Trophoblast cell (in vitro differentiated cells and primary cell): ENCODE data around the gene MRPL14.
A peak's percentile ranks its signal among the peaks of the same experiment; 100 is the strongest.

ENCODE experiments used
- DNase-seq, 2 donors: peaks; one replicate each; pipeline ENCODE4 v3.0.0-alpha.2; 2016
- H2AFZ ChIP-seq: 2 replicates; pipeline ENCODE4 v1.6.1; 2013; ENCODE audit warnings: low read length, moderate library complexity, mild to moderate bottlenecking; ENCODE audit not compliant: insufficient read depth, poor library complexity
- H2AK5ac ChIP-seq: 2 replicates; pipeline ENCODE4 v1.6.1; 2013; ENCODE audit warnings: mild to moderate bottlenecking, low read length
- H2BK120ac ChIP-seq: 2 replicates; pipeline ENCODE4 v1.6.1; 2013; ENCODE audit warnings: low read length, mild to moderate bottlenecking, moderate library complexity; ENCODE audit not compliant: insufficient read depth, poor library complexity
- H2BK12ac ChIP-seq: 2 replicates; pipeline ENCODE4 v1.6.1; 2013; ENCODE audit warnings: mild to moderate bottlenecking, low read length, moderate library complexity
- H2BK5ac ChIP-seq: 2 replicates; pipeline ENCODE4 v1.6.1; 2013; ENCODE audit warnings: low read length, low read depth, moderate library complexity, mild to moderate bottlenecking; ENCODE audit not compliant: poor library complexity
- H3K14ac ChIP-seq: 2 replicates; pipeline ENCODE4 v1.6.1; 2013; ENCODE audit warnings: mild to moderate bottlenecking, low read length
- H3K18ac ChIP-seq: 2 replicates; pipeline ENCODE4 v1.6.1; 2013; ENCODE audit warnings: mild to moderate bottlenecking, low read length
- H3K23ac ChIP-seq: 2 replicates; pipeline ENCODE4 v1.6.1; 2013; ENCODE audit warnings: low read length
- H3K27ac ChIP-seq: 2 replicates; pipeline ENCODE4 v1.5.1; 2013; ENCODE audit warnings: low read depth, mild to moderate bottlenecking, inconsistent platforms, low read length, moderate library complexity
- H3K27me3 ChIP-seq: 2 replicates; pipeline ENCODE4 v1.6.1; 2013; ENCODE audit warnings: inconsistent platforms, mild to moderate bottlenecking, low read length, moderate library complexity; ENCODE audit not compliant: insufficient read depth
- H3K36me3 ChIP-seq, 2 experiments: 1 replicate in 1 of 2; 2 replicates in 1 of 2; pipeline ENCODE4 v1.6.1; 2013; ENCODE audit warnings: low read length in 2 of 2, mild to moderate bottlenecking in 2 of 2, moderate library complexity in 1 of 2; ENCODE audit not compliant: insufficient read depth in 2 of 2, control insufficient read depth in 1 of 2
- H3K4ac ChIP-seq: 2 replicates; pipeline ENCODE4 v1.6.1; 2013; ENCODE audit warnings: low read depth, mild to moderate bottlenecking, low read length, moderate library complexity
- H3K4me1 ChIP-seq, 2 experiments: 1 replicate in 1 of 2; 2 replicates in 1 of 2; pipeline ENCODE4 v1.6.1; 2013; ENCODE audit warnings: low read length in 2 of 2, mild to moderate bottlenecking in 2 of 2, moderate library complexity in 1 of 2; ENCODE audit not compliant: insufficient read depth in 2 of 2, control insufficient read depth in 1 of 2
- H3K4me2 ChIP-seq: 2 replicates; pipeline ENCODE4 v1.6.1; 2013; ENCODE audit warnings: inconsistent platforms, mild to moderate bottlenecking, low read length, moderate library complexity
- H3K4me3 ChIP-seq: 2 replicates; pipeline ENCODE4 v1.5.1; 2013; ENCODE audit warnings: mild to moderate bottlenecking, low read depth, low read length, inconsistent platforms
- H3K79me1 ChIP-seq: one replicate; pipeline ENCODE4 v1.6.1; 2013; ENCODE audit warnings: low read length
- H3K79me2 ChIP-seq: 2 replicates; pipeline ENCODE4 v1.6.1; 2013; ENCODE audit warnings: low read length, mild to moderate bottlenecking; ENCODE audit not compliant: control insufficient read depth, insufficient read depth, poor library complexity
- H3K9ac ChIP-seq: 2 replicates; pipeline ENCODE4 v1.6.1; 2013; ENCODE audit warnings: mild to moderate bottlenecking, low read length
- H3K9me3 ChIP-seq: 2 replicates; pipeline ENCODE4 v1.6.1; 2013; ENCODE audit warnings: low read depth, mild to moderate bottlenecking, control low read depth, inconsistent platforms, low read length; ENCODE audit not compliant: insufficient read depth
- H4K12ac ChIP-seq: 2 replicates; pipeline ENCODE4 v1.6.1; 2013; ENCODE audit warnings: low read depth, mild to moderate bottlenecking, low read length, moderate library complexity
- H4K8ac ChIP-seq: 2 replicates; pipeline ENCODE4 v1.6.1; 2013; ENCODE audit warnings: low read depth, mild to moderate bottlenecking, low read length, moderate library complexity
- H4K91ac ChIP-seq: one replicate; pipeline ENCODE4 v1.6.1; 2013; ENCODE audit warnings: low read depth, mild to moderate bottlenecking, low read length, moderate library complexity
- WGBS: extraction: QIAGEN DNeasy Blood & Tissue Kit; methylation state at CpG from one replicate; pipeline ENCODE4 v1.1.7; 2013; ENCODE audit warnings: missing lambda C conversion rate; ENCODE audit not compliant: insufficient read length, insufficient coverage; ENCODE audit errors: extremely low coverage; 5-methylcytosine and 5-hydroxymethylcytosine counted together

MRPL14 gene

DNA sequence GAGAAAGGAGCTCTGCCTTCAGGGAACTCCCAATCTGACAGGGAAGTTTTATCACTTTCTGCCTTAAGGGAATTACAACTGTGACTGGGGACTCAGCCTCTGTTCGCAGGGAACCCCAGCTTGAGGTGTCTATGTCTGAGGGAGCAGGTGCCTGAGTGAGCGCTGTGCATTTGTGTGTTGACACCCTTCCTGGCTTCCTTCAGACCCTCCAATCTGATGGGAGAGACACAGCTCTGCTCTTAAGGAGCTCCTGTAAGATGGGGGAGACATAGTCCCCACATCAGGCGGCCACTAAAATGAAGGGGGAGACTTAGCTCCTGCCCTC is 62.3 kb downstream of the MRPL14 start:
- Histone ChIP-seq H4K8ac (no peak overlapping the region), H3K79me2 (no peaks in the 10 kb centered on the region), H3K9ac (no peak overlapping the region), H2BK12ac (no peak overlapping the region), H2AFZ (no peak overlapping the region), H2AK5ac (no peak overlapping the region), H3K79me1 (peaks cover 15% of the 10 kb centered on the region), H3K23ac (no peak overlapping the region), H3K27me3 (no peaks in the 10 kb centered on the region), H3K4me2 (no peak overlapping the region), H2BK120ac (peak overlapping the region; percentile 16), H4K91ac (peak overlapping the region; percentile 31), H3K27ac (no peak overlapping the region), H3K14ac (no peak overlapping the region), H3K4ac (no peak overlapping the region), H4K12ac (no peak overlapping the region), H3K36me3 (no peaks in the 10 kb centered on the region), H3K18ac (no peak overlapping the region), H2BK5ac (no peak overlapping the region), H3K4me1 (peaks cover 18 to 19% of the 10 kb centered on the region in 2 experiments), H3K9me3 (peaks cover 1% of the 10 kb centered on the region), H3K4me3 (no peak overlapping the region)
- DNase-seq, result no peak
- no CpG with 5 or more reads among the region's 3 CpGs for WGBS

DNA sequence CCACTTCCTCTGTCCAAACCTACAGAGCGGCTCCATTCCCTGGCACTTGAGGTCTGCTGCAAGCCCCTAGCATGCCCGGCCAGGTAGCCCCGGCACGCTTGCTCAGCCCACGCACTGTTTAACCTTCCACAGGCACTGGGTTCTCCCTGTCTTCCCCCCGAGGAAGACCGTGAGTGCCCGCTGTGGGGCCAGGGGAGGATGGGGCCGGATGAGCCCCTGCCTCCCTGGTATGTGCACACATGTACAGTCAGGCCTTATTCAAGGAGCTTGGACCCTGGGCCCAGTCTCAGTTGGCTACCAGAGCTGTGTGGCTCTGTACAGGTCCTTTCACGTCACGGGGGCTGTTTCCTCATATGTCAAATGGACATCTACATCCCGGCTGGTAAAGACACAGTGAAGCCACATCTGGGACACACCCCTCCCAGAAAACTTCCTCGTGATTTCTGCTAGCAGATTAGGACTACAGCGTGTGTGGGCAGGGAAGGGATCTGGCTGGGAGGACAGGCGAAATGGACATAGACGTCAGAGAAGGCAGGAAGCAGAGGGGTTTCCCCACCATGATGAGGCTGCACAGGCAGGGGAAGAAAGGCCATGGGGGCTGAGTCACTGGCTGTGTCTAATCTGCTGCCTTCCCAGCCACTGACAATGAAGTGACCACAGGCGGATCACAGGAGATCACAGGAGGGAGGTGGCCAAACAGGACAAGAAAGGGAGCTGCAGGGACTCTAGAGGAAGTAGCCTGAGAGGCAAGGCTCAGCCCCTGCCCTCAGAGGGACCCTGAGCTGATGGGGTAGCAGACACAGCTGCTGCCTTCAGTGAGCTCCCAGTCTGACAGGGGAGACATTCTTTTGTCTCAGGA is 62.9 kb downstream of the MRPL14 start:
- Histone ChIP-seq H2BK5ac (no peak overlapping the region), H3K9ac (no peak overlapping the region), H3K4me3 (no peak overlapping the region), H4K8ac (no peak overlapping the region), H3K79me1 (peaks cover 20% of the 10 kb centered on the region), H3K23ac (no peak overlapping the region), H4K12ac (no peak overlapping the region), H3K27ac (no peak overlapping the region), H2BK12ac (peak overlapping the region; percentile 6), H3K4me1 (peaks cover 20 to 24% of the 10 kb centered on the region in 2 experiments), H2AFZ (peak overlapping the region; percentile 2), H4K91ac (peak overlapping the region; percentile 53), H3K18ac (no peak overlapping the region), H3K4me2 (no peak overlapping the region), H3K14ac (peak overlapping the region; percentile 49), H3K9me3 (peaks cover 1% of the 10 kb centered on the region), H2BK120ac (peak overlapping the region; percentile 35), H3K79me2 (no peaks in the 10 kb centered on the region), H2AK5ac (peak overlapping the region; percentile 11), H3K4ac (peak overlapping the region; percentile 41), H3K27me3 (no peaks in the 10 kb centered on the region), H3K36me3 (no peaks in the 10 kb centered on the region)
- DNase-seq, result peak; percentile 74 to 86
- WGBS, result no CpG with 5 or more reads among the region's 17 CpGs

DNA sequence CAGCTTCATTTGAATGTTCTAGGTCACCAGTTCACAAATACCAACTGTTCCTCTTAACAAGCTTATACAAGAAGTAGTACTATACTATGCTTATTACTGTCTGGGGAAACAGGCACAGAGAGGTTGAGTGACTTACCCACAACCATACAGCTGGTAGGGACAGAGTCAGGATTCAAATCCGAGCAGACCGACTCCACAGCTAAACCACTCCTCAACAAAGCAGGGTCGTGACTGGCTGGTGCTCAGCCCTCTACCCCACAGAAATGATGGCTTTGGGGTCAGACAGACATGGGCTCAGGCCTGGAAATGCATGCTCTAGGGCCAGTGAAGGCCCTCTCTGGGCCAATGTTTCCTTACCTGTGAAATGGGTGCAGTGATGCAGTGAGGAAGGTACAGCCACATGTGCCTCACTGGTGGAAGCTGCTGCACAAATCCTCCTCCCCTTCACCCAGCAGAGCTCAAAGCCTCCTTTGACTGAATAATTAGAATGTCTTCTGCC is 63.6 kb downstream of the MRPL14 start:
- Histone ChIP-seq H2BK12ac (peak overlapping the region; percentile 6), H2BK5ac (no peak overlapping the region), H2AK5ac (peak overlapping the region; percentile 11), H4K12ac (no peak overlapping the region), H2BK120ac (no peak overlapping the region), H3K27me3 (no peaks in the 10 kb centered on the region), H3K4ac (no peak overlapping the region), H3K79me1 (peaks cover 27% of the 10 kb centered on the region), H4K8ac (no peak overlapping the region), H3K9ac (no peak overlapping the region), H4K91ac (peak overlapping the region; percentile 53), H3K4me2 (no peak overlapping the region), H3K79me2 (no peaks in the 10 kb centered on the region), H3K9me3 (peaks cover 1% of the 10 kb centered on the region), H3K4me1 (peaks cover 28 to 31% of the 10 kb centered on the region in 2 experiments), H3K36me3 (no peaks in the 10 kb centered on the region), H3K23ac (no peak overlapping the region), H3K27ac (no peak overlapping the region), H3K14ac (peak overlapping the region; percentile 49), H3K18ac (no peak overlapping the region), H3K4me3 (no peak overlapping the region), H2AFZ (peak overlapping the region; percentile 2)
- no peak for DNase-seq
- no CpG with 5 or more reads among the region's 3 CpGs for WGBS
